Activated CD8-positive, alpha-beta memory T cell treated with anti-CD3 and anti-CD28 coated beads, Interleukin-2, amount 50 U/mL, for 24 hours (primary cell): ENCODE results near the gene EZR.

Experiments
- DNase-seq: peaks from one replicate; pipeline ENCODE4 v3.0.0-alpha.2; 2020; ENCODE audit errors: extremely low read depth

Gene EZR

DNA sequence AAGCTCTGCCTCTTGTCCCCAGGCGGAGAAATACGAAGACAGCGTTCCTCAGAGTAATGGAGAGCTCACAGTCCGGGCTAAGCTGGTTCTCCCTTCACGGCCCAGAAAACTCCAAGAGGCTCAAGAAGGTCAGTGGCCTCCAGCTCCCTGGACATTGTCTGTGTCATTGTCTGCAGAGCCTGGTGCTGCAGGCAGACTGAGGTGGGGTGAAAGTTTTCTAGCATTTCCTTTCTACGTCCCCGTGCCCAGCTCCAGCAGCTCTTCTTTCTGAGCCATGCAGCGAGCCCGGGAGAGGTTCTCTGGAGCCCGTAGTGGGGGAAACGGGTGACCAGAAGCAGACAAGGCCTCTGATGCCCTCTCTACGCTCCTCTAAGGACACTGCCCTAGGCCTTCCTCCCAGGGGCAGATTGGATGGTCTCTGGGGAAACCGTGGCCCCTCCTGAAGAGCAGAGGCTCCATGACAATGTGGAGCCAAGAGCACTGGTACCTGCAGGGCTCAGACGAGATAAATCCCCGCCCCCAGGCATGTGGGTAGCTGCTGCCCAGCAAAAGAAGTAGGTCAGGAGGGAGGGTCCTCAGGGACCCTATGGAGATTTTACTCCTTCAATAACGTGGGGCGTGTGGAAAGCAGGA, 58.4 kb downstream of the EZR start:
- DNase-seq, result no peak

DNA sequence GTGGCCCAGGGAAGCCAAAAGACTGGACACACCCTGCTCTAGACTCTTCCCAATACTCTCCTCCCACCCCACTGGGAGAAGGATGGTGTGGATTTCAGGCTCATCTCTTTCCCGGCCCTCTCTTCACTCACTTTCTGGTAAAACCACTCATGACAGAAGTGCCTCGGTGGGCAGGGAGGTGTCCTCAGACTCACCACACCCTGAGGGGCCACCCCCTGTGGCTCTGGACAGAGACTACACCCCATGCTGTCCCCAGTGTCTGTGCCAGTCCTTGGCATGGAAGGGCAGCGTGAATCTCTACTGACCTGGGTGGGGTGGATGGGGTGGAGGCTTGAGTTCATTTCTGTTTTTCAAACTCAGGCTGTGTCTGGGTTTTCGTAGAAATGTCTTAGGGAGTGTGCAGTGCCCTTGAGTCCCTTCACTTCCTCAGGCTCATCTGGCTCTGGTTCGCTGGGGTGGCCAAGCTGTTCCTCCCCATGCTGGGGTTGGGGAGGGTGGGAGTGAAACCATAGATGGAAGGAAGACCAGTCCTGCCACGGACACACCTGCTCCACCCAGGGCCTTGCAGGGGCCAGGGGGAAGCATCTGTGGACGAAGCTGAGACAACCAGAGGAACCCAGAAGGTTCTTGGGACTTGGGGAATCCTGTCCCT, 59.1 kb downstream of the EZR start:
- no peak for DNase-seq

DNA sequence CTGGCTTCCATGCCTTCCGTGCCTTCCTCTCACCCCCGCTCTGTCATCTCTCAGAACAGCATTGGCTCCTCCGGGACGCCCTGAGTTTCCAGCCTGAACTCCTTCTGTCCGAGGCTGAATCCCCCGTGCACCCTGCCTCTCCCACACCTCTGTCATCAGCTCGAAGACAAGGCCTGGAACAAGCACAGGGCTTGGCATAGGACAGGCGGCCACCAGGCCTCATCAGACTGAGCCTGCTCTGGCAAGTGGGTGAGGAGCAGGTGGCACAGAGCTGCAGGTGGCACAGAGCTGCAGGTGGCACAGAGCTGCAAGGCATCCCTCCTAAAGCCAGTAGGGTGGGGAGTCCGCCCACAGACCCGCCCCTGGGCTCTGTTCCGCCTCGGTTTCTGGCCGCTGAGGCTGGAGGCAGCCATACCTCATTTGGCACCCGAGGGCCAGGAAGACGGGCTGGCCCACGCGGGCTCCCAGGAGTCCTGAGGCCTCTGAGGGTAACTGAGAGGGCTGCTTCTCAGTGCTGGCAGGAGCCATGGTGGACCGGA, 60.2 kb downstream of the EZR start:
- no peak for DNase-seq

DNA sequence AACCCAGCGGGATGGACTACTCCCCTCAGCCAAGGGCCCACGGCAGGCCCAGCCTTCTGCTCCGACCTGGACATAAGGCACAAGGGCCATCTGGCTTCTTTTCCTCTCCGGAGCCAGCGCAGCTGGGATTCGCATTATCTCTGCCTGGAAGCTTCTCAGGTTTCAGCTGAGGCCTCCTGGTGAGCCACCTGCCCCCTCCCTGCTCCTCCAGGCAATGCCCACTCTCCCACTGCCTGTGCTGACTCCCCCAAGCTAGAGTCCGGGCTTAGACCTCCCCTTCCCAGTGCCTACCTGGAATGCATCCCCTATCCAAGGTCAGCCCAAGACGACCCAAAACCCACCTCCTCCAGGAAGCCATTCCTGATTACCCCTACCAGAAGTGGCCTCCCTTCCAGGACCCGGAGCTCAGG, 60.7 kb downstream of the EZR start:
- DNase-seq, result no peak

DNA sequence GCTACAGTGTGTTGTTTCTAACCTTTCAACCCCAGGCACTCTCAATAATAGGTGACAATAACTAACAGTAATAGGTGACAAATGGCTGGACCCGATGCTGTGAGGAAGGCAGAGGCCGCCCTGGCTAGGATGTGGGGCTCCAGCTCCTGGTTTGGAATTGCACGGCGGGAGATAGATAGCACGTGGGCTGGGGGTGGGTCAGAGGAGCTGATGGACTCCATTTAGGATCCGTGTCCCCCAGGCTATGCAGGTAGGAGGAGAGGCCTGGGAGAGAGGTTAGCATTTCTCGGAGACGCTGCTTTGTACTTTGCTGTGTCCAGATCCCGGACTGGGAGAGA, 61.4 kb downstream of the EZR start:
- no peak for DNase-seq

DNA sequence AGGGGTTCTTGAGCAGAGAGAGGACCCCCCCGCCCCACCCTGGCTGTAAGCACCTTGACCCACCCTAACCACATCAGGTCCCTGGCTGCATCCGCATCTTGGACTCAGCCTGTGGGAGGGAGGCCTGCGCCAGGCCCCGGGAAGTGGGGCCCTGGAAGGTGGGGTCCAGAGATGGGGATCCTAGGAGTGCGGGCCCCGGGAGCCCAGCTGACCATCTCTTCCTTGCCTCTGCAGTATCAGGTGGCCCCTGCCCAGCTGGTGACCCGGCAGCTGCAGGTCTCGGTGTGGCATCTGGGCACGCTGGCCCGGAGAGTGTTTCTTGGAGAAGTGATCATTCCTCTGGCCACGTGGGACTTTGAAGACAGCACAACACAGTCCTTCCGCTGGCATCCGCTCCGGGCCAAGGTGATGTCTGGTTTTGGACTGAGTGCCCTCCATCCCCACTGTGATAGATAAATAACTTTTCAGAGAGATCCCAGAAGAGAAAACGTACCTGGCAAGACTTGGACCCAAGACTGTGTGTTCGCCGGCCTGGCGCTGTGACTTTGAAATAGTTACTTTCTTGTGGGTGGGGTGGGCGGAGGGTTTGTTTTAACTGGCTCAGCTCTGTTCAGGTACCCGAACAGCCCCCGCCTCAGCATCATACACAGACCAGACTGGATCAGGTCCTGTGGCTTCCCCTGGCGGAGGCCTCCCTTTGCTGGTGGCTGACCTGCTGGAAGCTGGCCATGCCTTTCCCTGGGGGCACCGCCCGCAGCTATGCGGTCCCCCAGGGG, 62.0 kb downstream of the EZR start:
- no peak for DNase-seq

DNA sequence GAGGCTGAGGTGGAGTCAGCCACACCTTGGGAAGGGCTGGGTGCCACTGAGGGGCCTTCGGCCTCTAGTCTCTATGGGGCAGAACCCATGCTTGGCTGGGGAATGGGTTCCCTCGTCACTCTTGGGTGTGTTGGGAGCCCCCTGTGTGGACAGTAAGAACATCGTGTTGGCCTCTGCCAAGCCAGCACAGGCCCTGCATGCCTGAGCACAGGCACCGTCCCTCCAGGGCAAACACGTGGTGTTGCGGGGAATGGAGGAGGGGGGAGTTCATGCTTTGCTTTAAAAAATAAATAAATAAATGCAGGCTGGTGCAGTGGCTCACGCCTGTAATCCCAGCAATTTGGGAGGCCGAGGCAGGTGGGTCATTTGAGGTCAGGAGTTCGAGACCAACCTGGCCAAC, 63.0 kb downstream of the EZR start:
- no peak for DNase-seq

DNA sequence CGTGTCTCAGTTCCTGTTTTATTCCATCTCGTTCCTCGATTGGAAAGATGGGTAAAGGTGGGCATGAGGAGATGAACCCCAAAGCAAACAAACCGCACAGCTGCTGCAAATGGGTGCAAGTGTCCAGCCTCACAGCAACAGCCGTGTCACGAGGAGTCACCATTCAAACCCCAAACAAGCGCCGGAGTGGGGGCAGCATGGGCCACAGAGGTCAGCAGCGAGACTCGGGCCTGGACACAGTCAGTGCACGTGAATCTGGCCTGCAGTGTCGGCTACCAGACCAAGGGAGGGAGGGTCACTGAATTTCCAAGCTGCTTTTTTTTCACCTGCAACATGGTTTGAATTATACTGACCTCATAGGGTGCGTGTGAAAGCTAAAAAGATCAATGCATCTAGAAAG, 63.5 kb downstream of the EZR start:
- DNase-seq, result no peak

DNA sequence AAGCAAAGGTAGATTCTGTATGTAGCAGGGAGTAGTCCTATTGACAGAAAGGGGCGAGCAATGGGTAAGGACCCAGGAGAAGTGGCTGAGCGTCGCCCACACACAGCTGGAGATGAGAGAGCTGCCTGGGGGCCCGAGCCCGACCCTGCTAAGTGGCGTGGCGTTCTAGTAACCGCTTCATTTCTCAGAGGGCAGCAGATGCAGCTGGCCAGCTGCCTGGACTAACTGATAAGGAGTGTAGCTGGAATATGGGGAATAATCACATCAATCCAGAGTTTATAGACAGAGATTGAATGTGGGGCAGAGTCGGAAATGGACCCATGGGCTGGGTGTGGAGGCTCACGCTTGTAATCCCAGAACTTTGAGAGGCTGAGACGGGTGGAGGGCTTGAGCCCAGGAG, 64.4 kb downstream of the EZR start:
- no peak for DNase-seq

DNA sequence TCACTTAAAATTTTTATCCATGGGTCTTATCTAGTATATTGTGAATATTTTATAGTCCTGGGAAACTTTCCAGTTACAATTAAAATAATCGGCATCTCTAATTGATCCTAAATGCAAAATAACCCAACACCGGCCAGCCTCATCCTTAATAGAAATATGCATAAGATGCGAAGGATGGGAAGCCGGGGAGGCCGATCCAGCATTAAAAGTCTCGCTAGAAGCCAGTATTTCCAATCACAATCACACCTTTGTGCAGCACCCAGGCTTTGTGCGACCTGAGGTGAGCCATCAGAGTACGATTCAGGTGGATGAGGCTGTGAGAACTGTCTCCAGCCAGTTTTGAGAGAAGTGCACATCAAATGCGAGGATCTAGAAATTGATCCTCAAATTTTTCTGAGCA, 65.4 kb downstream of the EZR start:
- no peak for DNase-seq

DNA sequence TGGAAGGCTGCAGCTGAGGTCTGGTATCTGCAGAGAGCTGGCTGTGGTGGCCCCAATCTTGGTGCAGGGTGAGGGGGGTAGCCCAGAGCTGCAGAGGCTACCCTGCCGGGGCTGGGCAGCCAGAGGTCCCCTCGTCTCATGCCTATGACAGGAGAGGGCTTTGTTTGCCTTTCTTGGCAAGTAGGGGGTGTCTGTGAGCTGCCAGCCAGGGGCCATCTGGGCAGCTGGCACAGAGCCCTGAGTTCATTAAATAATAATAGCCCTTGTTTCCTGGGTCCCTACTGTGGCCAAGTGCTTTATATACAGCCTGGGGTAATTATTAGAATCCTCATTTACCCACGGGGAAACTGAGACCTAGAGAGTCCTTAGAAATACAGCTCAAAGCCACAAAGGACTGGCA, 66.6 kb downstream of the EZR start:
- no peak for DNase-seq

DNA sequence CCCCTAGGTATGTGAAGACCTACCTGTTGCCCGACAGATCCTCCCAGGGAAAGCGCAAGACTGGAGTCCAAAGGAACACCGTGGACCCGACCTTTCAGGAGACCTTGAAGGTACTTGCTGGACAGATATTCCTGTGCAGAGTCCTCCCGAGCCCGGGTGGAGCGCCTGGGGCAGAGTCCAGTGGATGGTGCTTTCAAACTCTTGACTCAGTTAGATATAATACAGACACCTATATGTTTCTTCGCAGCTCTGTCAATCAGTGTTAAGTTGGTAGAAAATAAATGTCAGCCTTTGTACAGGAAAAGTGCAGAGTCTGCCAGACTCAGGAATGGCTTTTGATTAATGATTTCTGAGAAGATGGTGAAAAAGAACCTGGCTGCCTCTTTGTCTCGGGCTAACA, 67.2 kb downstream of the EZR start:
- DNase-seq, result no peak

DNA sequence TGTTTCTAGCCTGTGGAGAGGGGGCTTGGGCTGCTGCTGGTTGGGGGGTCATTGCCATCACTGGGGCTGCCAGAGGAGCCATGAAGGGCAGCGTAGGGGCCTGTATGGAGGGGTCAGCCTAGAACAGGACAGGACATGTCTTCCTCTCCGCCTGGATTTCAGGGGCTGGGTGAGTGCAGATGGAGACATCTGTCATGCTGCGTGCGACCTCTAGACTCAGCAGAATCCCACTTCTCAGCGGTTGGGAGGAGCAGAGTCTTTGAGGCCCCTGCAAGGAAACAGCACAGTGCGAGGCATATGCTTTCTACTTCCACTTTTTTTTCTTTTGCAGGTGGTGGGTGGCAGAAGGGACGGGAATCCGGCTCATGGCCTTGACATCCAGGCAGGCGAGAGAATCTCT, 67.9 kb downstream of the EZR start:
- DNase-seq, result no peak

DNA sequence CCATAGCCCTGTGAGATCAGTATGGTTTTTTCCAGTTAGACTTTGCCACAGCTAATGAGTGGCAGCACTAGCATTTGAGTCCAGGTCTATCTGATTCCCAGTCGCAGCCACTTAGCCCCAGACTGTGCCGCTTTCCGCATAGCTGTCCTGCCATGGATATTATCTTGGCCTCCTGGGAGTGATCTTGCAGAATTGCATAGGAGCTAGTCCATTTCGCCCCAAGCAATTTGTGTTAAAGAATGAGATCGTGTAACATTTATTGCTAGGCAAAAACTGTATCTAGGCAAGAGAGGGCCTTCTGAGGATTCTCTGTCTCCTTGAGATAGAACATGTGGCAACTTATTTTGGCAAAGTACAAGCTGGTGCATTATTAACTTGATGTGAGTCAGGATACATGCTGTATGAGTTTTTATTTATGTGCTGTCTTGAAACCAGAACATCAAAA, 74.2 kb downstream of the EZR start:
- no peak for DNase-seq

DNA sequence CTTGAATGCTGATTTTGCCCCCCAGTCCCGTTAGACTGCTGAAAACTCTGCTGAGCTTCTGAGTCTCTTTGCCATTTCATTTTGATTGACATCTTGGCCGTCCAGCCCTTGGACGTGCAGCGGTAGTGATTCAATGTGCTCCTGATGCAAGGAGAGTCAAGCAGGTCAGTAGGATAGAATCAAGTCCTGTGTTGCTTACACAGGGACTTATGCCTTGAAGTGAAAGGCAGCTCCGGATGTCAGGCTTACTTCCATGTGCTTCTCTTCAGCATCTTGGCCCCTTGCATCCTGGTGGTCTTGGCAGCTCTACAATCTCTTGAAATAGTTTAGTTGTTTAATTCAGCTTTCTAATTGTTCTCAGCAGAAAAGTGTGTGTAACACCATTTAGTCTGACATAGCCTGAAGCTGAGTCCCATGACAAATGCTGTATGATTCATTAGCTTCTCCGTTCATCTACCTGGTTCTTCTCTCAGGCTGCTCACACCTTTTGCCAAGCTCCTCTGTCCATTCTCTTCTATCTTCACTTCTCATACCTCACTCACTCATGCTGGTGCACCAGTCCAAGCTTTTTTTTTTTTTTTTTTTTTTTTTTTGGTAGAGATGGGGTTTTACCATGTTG, 76.0 kb downstream of the EZR start:
- DNase-seq, result no peak

DNA sequence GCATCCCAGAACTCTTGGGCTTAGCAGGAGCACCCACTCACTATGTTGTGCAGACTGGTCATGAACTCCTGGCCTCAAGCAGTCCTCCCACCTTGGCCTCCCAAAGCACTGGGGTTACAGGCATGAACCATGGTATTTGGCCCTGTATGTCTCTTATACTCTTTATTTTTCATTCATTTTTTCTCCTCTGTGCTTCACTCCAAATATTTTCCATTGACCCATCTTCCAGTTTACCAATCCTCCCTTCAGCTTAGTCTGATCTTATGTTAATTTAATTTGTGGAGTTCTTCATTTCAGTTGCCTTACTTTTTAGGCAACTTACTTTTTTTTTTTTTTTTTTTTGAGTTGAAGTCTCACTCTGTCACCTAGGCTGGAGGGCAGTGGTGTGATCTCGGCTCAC, 79.5 kb downstream of the EZR start:
- DNase-seq, result no peak

DNA sequence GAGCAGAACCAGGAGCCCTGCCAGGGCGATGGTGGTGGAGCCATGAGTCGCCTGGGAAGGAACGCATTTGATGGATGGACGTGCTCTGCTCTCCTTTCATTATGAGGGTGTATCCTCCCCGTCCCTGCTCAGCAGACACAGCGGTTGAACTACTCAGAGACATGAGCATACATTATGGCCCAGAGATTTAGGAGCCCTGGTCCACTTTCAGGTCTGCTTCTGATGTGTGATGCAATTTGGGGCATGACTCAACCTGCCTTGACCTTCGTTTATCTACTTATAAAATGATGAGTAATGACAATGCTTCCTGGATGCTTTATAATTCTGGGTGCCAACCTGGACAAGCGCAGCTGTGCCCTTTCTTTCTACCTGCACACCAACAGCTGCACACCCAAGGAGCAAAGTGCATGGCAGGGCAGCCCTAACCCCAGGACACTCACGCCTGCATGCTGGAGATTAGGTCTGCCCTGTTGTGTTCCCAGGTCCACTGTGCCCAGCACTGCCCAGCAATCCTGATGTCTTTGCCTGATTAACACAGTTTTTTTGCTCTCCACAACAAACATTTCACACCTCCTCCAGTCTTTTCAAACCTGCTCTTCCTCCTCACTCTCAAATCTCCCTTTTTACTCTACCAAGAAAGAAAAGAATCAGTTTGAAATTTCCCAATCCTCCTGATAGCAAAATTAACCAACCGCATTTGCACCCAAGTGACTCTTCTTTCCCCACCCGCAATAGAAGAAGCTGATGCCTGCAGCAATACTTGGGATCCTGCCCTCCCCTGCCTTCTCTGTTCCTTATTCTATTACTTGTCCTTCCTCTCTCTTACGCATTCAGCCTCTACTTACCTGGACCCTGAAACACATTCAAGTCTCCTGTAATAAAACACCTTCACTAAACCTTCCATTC, 81.2 kb downstream of the EZR start:
- DNase-seq, result no peak

DNA sequence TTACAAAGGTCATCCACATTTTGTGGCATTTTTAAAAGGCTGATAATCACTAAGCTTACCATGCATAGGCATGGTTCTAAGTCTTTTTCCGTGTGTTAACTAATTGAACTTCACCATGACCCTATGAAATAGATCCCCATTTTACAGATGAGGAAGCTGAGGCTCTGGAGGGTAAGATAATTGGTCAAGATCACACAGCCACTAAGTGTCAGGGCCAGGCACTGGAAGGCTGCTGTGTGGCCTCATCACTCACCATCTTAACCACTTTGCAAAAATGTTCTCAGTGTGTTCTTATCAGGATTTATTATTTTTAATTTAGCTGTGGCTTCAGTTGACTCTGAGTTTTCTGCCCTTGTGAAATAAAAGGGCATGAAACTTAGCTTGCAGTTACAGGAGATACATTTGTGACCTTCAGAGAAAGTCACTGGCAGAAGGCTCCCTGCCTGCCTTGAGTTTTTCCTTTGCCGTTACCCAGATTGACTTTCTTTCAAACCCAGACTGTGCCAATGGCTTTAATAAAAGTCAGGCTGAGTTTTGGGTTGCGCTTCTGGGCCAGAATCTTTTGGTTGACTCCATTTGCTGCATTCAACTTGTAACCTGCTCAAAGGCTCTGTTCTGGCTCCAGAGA, 82.0 kb downstream of the EZR start:
- DNase-seq, result no peak

DNA sequence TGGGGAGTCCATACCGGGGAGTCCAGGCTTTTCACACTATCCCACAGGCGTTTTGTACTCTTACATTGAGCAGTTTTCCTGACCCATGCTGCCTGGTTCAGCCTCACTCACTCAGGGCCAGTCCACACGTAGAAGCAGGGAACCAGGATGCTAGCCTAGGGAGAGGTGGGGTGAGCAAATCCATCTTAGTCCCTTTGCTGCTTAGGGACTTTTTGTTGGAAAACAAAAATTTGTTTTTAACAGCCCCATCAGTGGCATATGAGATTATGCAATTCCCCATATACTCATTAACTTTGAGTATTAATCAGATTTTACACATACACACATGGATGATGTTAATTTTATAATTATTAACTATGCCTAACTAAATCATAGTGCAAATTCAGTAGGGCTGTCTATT, 84.2 kb downstream of the EZR start:
- DNase-seq, result no peak

DNA sequence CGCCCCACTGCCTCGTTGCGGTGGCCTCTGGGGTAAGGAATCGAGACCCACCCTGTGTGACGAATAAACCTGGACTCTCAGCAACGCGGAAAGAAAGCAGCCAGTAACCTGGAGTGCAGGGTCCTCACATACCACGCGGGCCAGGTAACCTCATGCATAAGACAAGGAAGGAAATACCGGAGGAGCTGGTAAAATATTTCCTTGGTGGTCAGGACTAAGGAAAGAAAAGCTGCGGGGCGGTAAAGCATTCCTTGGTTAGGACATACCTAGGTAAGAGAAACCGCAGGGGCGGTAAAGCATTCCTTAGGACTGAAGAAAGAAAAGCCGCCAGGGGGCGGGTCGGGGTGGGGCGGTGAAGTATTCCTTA, 88.6 kb downstream of the EZR start:
- DNase-seq, result no peak

DNA sequence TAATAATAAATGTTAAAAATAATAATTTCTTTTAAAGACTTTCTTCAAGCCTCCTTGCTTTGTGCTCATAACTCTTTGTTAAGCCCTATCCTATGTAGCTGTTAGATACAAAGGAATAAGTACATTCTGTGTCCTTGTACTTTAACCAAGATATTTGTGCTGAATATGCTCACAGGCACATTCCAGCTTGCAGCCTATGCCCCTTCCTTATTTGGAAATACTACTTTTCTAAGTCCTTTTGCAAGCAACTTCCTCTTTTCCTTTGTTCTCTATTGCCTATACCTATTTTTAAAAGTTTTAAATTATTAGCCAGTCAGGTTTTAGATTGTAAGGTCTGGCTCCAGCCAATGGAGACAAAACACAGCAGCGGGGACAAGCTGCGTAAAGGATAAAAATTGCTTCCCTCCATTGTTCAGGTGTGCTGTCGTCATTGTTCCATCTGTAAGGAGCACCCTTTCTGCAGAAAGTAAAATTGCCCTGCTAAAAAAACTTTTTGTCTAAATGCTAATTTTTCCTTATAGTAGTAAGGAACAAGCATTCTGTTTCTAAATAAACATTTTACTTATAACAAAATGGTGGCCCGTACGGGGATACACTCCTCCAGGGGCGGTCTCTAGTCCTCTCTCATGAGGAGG, 89.1 kb downstream of the EZR start:
- no peak for DNase-seq
